Measurements from ENCODE around the gene EPS8L1.

The EPS8L1 gene

GRCh38 chr19:55115446-55116065 lies 39.9 kb downstream of the EPS8L1 start:
- DNase-seq (ENCODE audit: low read depth, low spot score): no peak

DNA sequence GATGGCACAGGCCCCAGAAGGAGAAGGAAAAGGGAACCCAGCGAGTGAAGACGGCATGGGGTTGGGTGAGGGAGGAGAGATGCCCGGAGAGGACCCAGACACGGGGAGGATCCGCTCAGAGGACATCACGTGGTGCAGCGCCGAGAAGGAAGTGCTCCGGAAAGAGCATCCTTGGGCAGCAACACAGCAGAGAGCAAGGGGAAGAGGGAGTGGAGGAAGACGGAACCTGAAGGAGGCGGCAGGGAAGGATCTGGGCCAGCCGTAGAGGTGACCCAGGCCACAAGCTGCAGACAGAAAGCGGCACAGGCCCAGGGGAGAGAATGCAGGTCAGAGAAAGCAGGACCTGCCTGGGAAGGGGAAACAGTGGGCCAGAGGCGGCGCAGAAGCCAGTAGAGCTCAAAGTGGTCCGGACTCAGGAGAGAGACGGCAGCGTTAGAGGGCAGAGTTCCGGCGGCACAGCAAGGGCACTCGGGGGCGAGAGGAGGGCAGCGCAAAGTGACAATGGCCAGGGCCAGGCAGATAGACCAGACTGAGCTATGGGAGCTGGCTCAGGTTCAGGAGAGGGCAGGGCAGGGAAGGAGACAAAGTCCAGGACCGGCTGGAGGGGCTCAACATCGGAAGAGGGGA lies 40.7 kb downstream of the EPS8L1 start:
- DNase-seq (ENCODE audit: low read depth, low spot score): no peak

DNA sequence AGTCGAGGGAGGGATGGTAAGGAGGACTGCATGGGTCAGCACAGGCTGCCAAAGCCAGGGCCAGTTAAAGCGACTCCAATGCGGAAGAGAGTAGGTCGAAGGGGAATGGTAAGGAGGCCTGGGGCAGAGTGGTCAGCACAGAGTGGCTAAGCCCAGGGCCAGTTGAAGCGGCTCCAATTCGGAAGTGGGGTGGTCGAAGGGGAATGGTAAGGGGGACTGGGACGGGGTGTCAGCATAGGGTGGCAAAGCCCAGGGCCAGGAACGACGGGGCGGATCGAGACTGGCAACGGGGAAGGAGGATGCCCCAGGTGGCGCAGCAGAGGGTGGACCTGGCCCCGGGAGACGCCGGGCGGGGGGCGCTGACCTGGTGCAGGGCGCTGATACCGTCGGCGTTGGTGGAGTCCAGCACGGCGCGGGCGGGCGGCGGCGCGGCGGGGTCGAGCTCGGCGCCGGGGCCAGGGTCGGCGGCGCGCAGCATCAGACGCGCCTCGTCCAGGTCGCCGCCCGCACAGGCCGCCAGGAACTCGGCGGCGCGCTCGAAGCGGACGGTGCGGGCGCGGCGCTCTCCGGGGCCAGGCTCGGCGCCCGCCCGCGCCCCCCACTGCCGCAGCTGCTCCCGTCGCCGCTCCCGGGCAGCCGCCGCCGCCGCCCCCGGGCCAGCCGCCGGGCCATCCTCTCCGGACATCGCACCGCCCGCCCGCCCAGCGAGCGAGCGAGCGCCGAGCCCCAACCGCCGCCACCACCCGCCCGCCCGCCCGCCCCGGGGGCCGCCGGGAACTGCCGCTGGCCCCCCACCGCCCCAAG lies 41.4 kb downstream of the EPS8L1 start, which contains the start of gene PPP1R12C:
Gene PPP1R12C, minus strand, starts transcription at position 779 of the 804 bp plus-strand sequence. Its CDS starts 94 bp downstream, at position 685.
- no peak for DNase-seq (ENCODE audit: low read depth, low spot score)

GRCh38 chr19:55117663-55118391 lies 42.2 kb downstream of the EPS8L1 start:
- peak; percentile 95 for DNase-seq (ENCODE audit: low read depth, low spot score)

GRCh38 chr19:55118401-55118991 lies 42.8 kb downstream of the EPS8L1 start:
- peak; percentile 97 for DNase-seq (ENCODE audit: low read depth, low spot score)

GRCh38 chr19:55119053-55119452 lies 43.4 kb downstream of the EPS8L1 start:
- no peak for DNase-seq (ENCODE audit: low read depth, low spot score)

- no peak for DNase-seq (ENCODE audit: low read depth, low spot score)
Measured at GRCh38 chr19:55131421-55131820, 55.8 kb downstream of the EPS8L1 start.

DNA sequence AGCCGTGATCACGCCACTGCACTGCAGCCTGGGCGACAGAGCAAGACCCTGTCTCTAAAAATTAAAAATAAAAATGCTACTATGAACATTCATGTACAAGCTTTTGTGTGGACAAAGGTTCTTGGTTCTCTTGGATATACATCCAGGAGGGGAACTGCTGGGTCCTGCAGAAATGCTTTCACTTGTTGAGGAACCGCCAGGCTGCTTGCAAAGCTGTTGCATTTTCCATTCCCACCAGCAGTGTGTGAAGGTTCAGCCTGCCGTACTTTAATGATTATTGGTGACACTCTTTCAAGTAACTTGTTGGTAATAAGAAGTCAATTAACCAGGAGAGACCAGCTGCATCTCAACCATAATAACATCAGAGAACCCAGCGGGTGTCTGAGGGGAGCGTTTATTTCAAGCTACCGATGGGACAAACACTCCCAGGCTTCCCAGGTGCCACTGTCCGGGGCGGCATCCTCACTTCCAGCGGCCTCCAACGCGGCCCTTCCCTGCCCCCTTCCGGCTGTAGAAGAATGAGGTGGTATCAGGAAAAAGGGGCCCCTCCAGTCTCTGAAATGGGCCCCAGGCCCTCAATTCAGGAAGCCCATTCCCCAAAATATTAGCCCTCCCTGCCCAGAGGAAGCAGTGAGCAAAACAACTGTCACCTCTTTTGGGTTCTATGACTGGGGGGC lies 56.9 kb downstream of the EPS8L1 start:
- DNase-seq (ENCODE audit: low read depth, low spot score): no peak

- DNase-seq (ENCODE audit: low read depth, low spot score): no peak
Measured at GRCh38 chr19:55133639-55134444, 58.2 kb downstream of the EPS8L1 start.

GRCh38 chr19:55134736-55135135 lies 59.1 kb downstream of the EPS8L1 start:
- DNase-seq (ENCODE audit: low read depth, low spot score): no peak

DNA sequence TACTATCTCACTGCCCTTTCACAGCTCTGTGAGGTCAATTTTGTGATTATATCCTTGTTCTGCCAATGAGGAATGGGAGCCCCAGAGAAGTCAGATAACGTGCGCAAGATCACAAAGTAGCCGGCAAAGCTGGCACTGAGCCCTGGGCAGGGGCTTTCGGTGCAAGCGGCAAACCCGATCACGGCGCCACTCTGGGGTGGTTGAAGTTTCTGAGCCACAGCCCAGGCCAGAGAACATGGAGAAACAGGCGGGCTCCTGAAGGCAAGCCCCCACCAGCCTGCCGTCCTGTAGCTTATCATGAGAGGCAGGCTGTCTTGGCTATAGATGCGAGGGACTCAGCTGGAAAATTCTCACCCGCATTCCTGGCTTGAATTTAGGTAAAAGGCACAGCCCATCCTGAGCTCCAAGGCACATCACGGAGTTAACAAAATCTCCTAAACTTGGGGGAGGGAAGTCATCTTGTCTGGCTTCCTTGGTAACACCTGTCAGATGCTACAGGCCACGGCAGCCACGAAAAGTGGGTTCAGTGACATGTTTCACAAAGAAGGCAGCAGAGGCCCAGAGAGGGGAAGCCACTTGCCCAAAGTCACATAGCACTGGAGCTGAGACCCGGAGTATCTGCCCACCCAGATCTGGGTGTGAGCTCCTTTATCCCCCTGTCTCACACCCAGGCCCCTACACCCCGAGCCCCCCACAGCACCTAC lies 60.9 kb downstream of the EPS8L1 start:
- DNase-seq (ENCODE audit: low read depth, low spot score): no peak
